Vagina (tissue), 2 donors: ENCODE data around the gene PC. TPM values are rescaled to one million over a fixed set of nuclear protein-coding genes. Genes with fewer than 3 reads are reported as not detected.

ENCODE experiments used
- DNase-seq, 2 donors: peaks; one replicate each; pipeline ENCODE4 v3.0.0-alpha.2; 2017; ENCODE audit errors: extremely low spot score in 2 of 2
- H3K27ac ChIP-seq: fragments of 200-600 bp; sonication (generic); one replicate; pipeline ENCODE4 v1.5.1; 2019
- H3K27me3 ChIP-seq: fragments of 200-600 bp; sonication (generic); one replicate; pipeline ENCODE4 v1.5.1; 2019
- H3K36me3 ChIP-seq, 2 donors: fragments of 200-600 bp; sonication (generic); one replicate each; pipeline ENCODE4 v1.5.1; 2017 to 2019
- H3K4me1 ChIP-seq: fragments of 200-600 bp; sonication (generic); one replicate; pipeline ENCODE4 v1.5.1; 2019
- H3K4me3 ChIP-seq, 2 donors: fragments of 200-600 bp; sonication (generic); 1 replicate in 1 of 2; 2 replicates in 1 of 2; pipeline ENCODE4 v1.5.1; 2016 to 2019
- H3K9me3 ChIP-seq: fragments of 200-600 bp; sonication (generic); one replicate; pipeline ENCODE4 v1.5.1; 2019
- POLR2A ChIP-seq, 2 donors: fragments of 450-650 bp; IDR thresholded peaks; one replicate each; pipeline ENCODE4 v1.6.1; 2017; ENCODE audit warnings: antibody characterized with exemption in 2 of 2, mild to moderate bottlenecking in 2 of 2, moderate library complexity in 2 of 2
- POLR2AphosphoS5 ChIP-seq, 2 donors: sonication (generic); formaldehyde crosslinking; IDR thresholded peaks; one replicate each; pipeline ENCODE4 v1.9.0; 2017; ENCODE audit warnings: antibody characterized with exemption in 2 of 2, mild to moderate bottlenecking in 2 of 2, low read depth in 1 of 2; ENCODE audit not compliant: insufficient read depth in 1 of 2
- intact Hi-C: fragments of 100-400 bp; cut with DNase I; formaldehyde crosslinking; loops from one replicate; pipeline ENCODE4 v1.15.1; 2023
- total RNA-seq: library from RNA; depleted of rRNA; stranded (reverse); fragments of >200 nt; gene quantifications from one replicate; pipeline ENCODE4 v1.2.3, GENCODE V29; 2016
- TF ChIP-seq, protein P1 (sequence below), 3 experiments: fragments of 450-650 bp in 2 of 3; fragments of 200-600 bp in 1 of 3; sonication (generic) in 1 of 3; IDR thresholded peaks; one replicate each; pipeline ENCODE4 v1.5.1; 2017 to 2019; ENCODE audit warnings: antibody characterized with exemption in 3 of 3, mild to moderate bottlenecking in 2 of 3, moderate library complexity in 2 of 3

The PC gene
- total RNA-seq, 1 donor from 2014 or later = 34.1 TPM

DNA sequence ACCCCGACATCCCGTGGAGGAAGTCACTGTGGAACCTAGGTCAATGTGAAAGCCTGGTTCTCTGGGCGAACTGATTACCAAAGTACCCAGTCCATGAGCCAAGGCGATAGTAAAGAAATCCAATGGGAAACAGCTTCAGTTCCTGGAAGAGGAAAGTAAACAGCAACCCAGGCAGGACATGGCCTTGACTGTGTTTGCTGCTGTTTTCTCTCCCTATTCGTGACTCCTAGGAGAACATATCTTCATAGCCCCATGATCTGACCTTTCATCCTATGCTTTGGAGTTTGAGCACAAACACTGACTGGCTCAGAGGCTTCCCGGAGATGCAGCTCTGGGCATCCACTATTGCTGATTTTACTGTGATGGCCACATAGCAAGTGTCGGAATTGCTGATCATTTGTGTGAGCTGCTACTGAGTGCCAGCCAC, 56.2 kb downstream of the PC start:
- H3K36me3 ChIP-seq = no peaks in the 10 kb centered on the region
- H3K27me3 ChIP-seq = no peaks in the 10 kb centered on the region
- peaks cover 14% of the 10 kb centered on the region for H3K4me1 ChIP-seq
- intact Hi-C loops = no loop called here
- no peak for DNase-seq
- no peak overlapping the region for H3K4me3 ChIP-seq
- no peak for TF ChIP-seq POLR2A (IDR thresholded peaks at IDR 0.05)
- TF ChIP-seq, protein P1, sequence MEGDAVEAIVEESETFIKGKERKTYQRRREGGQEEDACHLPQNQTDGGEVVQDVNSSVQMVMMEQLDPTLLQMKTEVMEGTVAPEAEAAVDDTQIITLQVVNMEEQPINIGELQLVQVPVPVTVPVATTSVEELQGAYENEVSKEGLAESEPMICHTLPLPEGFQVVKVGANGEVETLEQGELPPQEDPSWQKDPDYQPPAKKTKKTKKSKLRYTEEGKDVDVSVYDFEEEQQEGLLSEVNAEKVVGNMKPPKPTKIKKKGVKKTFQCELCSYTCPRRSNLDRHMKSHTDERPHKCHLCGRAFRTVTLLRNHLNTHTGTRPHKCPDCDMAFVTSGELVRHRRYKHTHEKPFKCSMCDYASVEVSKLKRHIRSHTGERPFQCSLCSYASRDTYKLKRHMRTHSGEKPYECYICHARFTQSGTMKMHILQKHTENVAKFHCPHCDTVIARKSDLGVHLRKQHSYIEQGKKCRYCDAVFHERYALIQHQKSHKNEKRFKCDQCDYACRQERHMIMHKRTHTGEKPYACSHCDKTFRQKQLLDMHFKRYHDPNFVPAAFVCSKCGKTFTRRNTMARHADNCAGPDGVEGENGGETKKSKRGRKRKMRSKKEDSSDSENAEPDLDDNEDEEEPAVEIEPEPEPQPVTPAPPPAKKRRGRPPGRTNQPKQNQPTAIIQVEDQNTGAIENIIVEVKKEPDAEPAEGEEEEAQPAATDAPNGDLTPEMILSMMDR (IDR thresholded peaks at IDR 0.05) = no peak
- no peak for TF ChIP-seq POLR2AphosphoS5 (IDR thresholded peaks at IDR 0.05; ENCODE audit: insufficient read depth in 1 of 2, low read depth in 1 of 2)
- no peak overlapping the region for H3K27ac ChIP-seq
- H3K9me3 ChIP-seq = no peaks in the 10 kb centered on the region

DNA sequence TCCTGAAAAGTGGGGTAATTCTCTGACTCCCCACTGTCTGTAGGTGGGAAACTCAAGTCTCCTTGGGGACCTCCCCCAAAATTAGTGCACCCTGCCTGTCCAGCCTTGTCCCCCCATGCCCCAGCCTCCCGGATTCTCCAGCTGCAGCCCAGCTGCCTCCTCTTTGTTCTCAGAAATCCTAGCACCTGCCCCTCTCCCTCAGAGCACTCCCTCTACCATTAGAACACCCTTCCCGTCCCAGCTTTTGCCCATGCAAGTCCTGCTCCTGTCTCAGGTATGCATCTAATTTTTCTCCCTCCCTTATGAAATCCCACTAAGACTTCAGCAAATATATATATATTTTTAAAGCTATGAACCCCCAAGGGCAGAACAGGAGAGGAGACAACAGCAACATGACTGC, 64.0 kb downstream of the PC start:
- Histone ChIP-seq H3K27ac (no peak overlapping the region), H3K9me3 (no peaks in the 10 kb centered on the region), H3K36me3 (no peaks in the 10 kb centered on the region), H3K4me3 (no peak overlapping the region), H3K27me3 (no peaks in the 10 kb centered on the region), H3K4me1 (no peaks in the 10 kb centered on the region)
- no peak for DNase-seq
- TF ChIP-seq POLR2A (IDR thresholded peaks at IDR 0.05) (no peak), POLR2AphosphoS5 (IDR thresholded peaks at IDR 0.05; ENCODE audit: insufficient read depth in 1 of 2, low read depth in 1 of 2) (no peak)
- TF ChIP-seq, protein P1 (IDR thresholded peaks at IDR 0.05) = no peak
- intact Hi-C loops = no loop called here

DNA sequence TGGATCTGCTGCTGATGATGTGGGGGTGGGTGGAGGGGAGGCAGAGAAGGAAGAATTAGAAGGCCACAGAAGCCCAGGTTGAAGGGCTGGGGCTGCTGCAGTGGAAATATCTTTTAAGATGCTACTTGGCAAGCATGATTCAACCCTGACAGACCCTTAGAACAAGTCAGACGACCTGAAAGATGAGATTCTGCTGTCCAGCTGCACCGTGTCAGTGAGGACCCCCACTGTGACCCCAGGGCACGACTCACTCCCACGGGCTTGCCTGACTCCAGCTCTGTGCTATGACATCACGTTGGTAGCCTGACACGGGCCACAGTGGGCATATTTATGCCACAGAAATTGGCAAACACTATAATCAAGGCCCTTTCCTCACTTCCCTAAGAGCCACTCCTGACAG, 65.3 kb downstream of the PC start:
- intact Hi-C loops = no loop called here
- no peaks in the 10 kb centered on the region for H3K36me3 ChIP-seq
- no peaks in the 10 kb centered on the region for H3K9me3 ChIP-seq
- no peak overlapping the region for H3K4me3 ChIP-seq
- no peak for DNase-seq
- no peaks in the 10 kb centered on the region for H3K27me3 ChIP-seq
- TF ChIP-seq, protein P1 (IDR thresholded peaks at IDR 0.05) = no peak
- TF ChIP-seq POLR2A (IDR thresholded peaks at IDR 0.05) (no peak), POLR2AphosphoS5 (IDR thresholded peaks at IDR 0.05; ENCODE audit: insufficient read depth in 1 of 2, low read depth in 1 of 2) (no peak)
- no peak overlapping the region for H3K27ac ChIP-seq
- no peaks in the 10 kb centered on the region for H3K4me1 ChIP-seq

DNA sequence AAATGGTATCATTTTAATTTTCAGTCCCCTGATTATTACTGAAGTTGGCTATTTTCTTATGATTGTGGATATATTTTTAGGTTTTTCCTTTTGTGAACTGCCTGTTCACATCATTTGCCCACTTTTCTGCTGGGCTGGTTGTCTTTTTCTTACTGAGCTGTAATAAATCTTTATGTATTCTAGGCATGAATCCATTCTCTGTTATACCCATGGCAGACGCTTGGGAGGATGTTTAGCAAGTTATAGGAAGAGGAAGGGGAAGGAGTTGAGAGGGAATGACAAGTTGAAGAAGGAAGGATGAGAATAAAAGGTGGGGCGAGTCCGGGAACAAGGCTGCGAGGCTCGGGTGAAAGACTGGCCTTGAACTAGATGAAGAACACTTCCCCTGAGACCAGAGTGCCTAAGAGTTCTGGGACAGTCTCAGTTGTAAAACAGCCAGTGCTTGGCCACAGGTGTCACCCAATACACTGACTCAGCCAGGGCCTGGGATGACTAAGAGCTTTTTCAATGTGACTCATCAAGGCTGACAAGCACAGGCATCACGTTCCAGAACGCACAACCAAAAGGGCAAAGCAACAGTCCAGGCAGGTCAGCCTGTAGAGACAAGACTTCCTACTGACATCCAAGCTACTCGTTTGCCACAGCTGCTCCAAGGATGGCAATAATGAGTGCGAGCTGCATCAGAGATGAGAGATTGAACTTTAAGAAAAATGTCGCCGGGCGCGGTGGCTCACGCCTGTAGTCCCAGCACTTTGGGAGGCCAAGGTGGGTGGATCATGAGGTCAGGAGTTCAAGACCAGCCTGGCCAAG, 66.1 kb downstream of the PC start:
- no peaks in the 10 kb centered on the region for H3K9me3 ChIP-seq
- DNase-seq = no peak
- TF ChIP-seq POLR2AphosphoS5 (IDR thresholded peaks at IDR 0.05; ENCODE audit: insufficient read depth in 1 of 2, low read depth in 1 of 2) = peak in 1 of 2 donors; percentile 69
- TF ChIP-seq, protein P1 (IDR thresholded peaks at IDR 0.05) = no peak
- TF ChIP-seq POLR2A (IDR thresholded peaks at IDR 0.05) = no peak
- H3K4me1 ChIP-seq = no peaks in the 10 kb centered on the region
- peak overlapping the region; percentile 12 for H3K27ac ChIP-seq
- H3K36me3 ChIP-seq = no peaks in the 10 kb centered on the region
- intact Hi-C loops = no loop called here
- no peak overlapping the region for H3K4me3 ChIP-seq
- H3K27me3 ChIP-seq = no peaks in the 10 kb centered on the region

DNA sequence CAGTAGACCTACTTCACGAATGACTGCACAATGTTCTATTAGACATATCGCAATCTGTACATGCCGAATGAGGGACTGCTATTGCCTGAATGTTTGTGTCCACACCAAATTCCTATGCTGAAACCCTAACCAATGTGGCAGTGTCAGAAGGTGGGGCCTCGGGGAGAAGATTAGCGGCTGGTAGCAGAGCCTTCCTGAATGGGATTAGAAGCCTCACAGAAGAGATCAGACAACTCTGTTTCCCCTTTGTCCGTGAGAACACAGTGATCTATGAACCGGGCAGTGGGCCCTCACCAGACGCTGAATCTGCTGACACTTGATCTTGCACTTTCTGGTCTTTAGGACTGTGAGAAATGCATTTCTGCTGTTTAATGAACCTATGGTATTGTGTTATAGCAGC, 68.2 kb downstream of the PC start:
- DNase-seq = no peak
- Histone ChIP-seq H3K9me3 (no peaks in the 10 kb centered on the region), H3K27me3 (no peaks in the 10 kb centered on the region), H3K4me1 (no peaks in the 10 kb centered on the region), H3K27ac (no peak overlapping the region), H3K4me3 (no peak overlapping the region), H3K36me3 (no peaks in the 10 kb centered on the region)
- intact Hi-C loops = no loop called here
- no peak for TF ChIP-seq POLR2A (IDR thresholded peaks at IDR 0.05)
- no peak for TF ChIP-seq POLR2AphosphoS5 (IDR thresholded peaks at IDR 0.05; ENCODE audit: insufficient read depth in 1 of 2, low read depth in 1 of 2)
- TF ChIP-seq, protein P1 (IDR thresholded peaks at IDR 0.05) = no peak
